HEK293T (cell line): ENCODE data around the gene SNRNP48.

Experiments
- BHLHE40 ChIP-seq: fragments of 450-650 bp; IDR thresholded peaks from 2 replicates; pipeline ENCODE4 v1.6.1; 2016; ENCODE audit warnings: mild to moderate bottlenecking, moderate library complexity, borderline replicate concordance
- CTBP1 ChIP-seq: fragments of 450-650 bp; IDR thresholded peaks from 2 replicates; pipeline ENCODE4 v1.6.1; 2016; ENCODE audit warnings: borderline replicate concordance
- ELF4 ChIP-seq: fragments of 450-650 bp; IDR thresholded peaks from 2 replicates; pipeline ENCODE4 v1.6.1; 2017; ENCODE audit warnings: antibody characterized with exemption
- FOXA1 ChIP-seq: fragments of 450-650 bp; IDR thresholded peaks from 2 replicates; pipeline ENCODE4 v1.6.1; 2016; ENCODE audit warnings: mild to moderate bottlenecking
- FOXK2 ChIP-seq: fragments of 450-650 bp; IDR thresholded peaks from 2 replicates; pipeline ENCODE4 v1.6.1; 2016; ENCODE audit warnings: mild to moderate bottlenecking
- FOXM1 ChIP-seq: fragments of 450-650 bp; IDR thresholded peaks from 2 replicates; pipeline ENCODE4 v1.6.1; 2017; ENCODE audit warnings: mild to moderate bottlenecking, borderline replicate concordance
- HDGF ChIP-seq: fragments of 450-650 bp; IDR thresholded peaks from 2 replicates; pipeline ENCODE4 v1.6.1; 2017; ENCODE audit warnings: antibody characterized with exemption, borderline replicate concordance
- NFRKB ChIP-seq: fragments of 450-650 bp; IDR thresholded peaks from 2 replicates; pipeline ENCODE4 v1.6.1; 2016; ENCODE audit warnings: mild to moderate bottlenecking, moderate library complexity
- SP1 ChIP-seq: fragments of 450-650 bp; IDR thresholded peaks from 2 replicates; pipeline ENCODE4 v1.6.1; 2017
- SUZ12 ChIP-seq: fragments of 450-650 bp; IDR thresholded peaks from 2 replicates; pipeline ENCODE4 v1.6.1; 2016; ENCODE audit warnings: mild to moderate bottlenecking
- ZNF384 ChIP-seq: fragments of 450-650 bp; IDR thresholded peaks from 2 replicates; pipeline ENCODE4 v1.6.1; 2016

DNA sequence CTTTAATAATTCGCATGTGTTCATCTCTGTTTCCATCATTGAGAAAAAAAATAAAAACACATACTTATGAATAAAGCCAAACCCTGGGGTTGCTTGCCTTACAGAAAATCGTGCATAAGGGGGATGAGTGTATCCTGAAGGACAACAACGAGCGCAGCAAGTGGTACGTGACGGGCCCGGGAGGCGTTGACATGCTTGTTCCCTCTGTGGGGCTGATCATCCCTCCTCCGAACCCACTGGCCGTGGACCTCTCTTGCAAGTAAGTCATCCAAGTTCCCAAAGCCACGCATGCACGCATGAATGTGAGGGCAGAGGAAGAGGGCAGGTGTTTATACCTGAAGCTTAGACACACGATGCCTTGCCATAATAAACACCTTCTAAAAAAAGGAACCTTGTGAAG lies 20.9 kb upstream of the SNRNP48 start:
- TF ChIP-seq NFRKB (no peak), HDGF (no peak), BHLHE40 (no peak), ZNF384 (no peak), CTBP1 (no peak), FOXA1 (no peak), SUZ12 (no peak), ELF4 (no peak), SP1 (no peak), FOXM1 (no peak), FOXK2 (no peak)
